ENCODE measurements around the gene USP1. TPM values are rescaled to one million over a fixed set of nuclear protein-coding genes. Genes with fewer than 3 reads are reported as not detected.

Gene USP1
- total and polyA plus RNA-seq, 10 of the 15 experiments (the other 5 are each of a cell fraction or from before 2014, with no cell fraction given), result 25.6 to 77.9 (median 48.1) TPM

DNA sequence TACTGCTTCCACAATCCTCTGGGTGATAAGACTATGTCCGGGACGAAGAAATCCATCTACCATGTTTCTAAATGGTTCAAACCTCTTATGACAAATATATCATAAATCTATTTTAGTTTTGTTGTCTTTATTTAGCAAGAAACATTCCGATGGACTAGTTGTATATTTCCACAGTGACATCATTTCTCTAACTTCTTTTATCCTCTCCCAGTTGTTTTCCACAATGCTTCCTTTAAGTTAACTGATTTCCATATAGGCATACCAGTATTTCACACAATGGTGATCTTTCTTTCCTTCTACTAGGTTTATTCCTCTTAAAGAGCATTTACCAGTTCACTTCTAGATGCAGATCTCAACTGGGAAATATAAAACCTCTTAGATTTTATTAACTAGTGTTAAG is 44.8 kb downstream of the USP1 start:
- Histone ChIP-seq H3K36me3 (ENCODE audit: control insufficient read depth in 2 of 2, insufficient read depth in 2 of 2, low read length in 1 of 2) (no peaks in the 10 kb centered on the region; a peak in 1 of 4 replicates), H2AFZ (ENCODE audit: control insufficient read depth, low read depth, low read length) (no peak overlapping the region), H3K4me1 (ENCODE audit: control insufficient read depth, insufficient read depth, low read length) (peaks cover 5% of the 10 kb centered on the region), H3K79me2 (ENCODE audit: control insufficient read depth, insufficient read depth, low read length) (no peaks in the 10 kb centered on the region), H4K20me1 (ENCODE audit: control insufficient read depth, insufficient read depth) (no peaks in the 10 kb centered on the region), H3K4me2 (ENCODE audit: control insufficient read depth, insufficient read depth) (no peak overlapping the region), H3K27me3 (replicated peaks in 1 of 2; ENCODE audit: control insufficient read depth in 2 of 2, insufficient read depth in 2 of 2, low read length in 1 of 2) (no peaks in the 10 kb centered on the region), H3K4me3 (no peak overlapping the region), H3K27ac (ENCODE audit: control insufficient read depth, insufficient read depth) (no peak overlapping the region), H3K9ac (ENCODE audit: control insufficient read depth, insufficient read depth, low read length) (no peak overlapping the region), H3K9me3 (replicated peaks; ENCODE audit: control insufficient read depth, insufficient read depth, low read length) (no peaks in the 10 kb centered on the region)
- no TSS peak for BruUV-seq (replicated peaks)
- RAD21 ChIA-PET (ENCODE audit: unreplicated experiment), result no interaction called here
- no peak for DNase-seq (ENCODE audit: low read depth, low spot score)
- SMC1A ChIA-PET (ENCODE audit: uncharacterized antibody, unreplicated experiment), result no interaction called here
- intact Hi-C loops (cut with micrococcal nuclease; ENCODE audit: unreplicated experiment), result no loop called here
- CTCF ChIA-PET, result no interaction called here
- POLR2A ChIA-PET, result no interaction called here
- no peak for FAIRE-seq
- WGBS (ENCODE audit: insufficient coverage, insufficient replicate concordance, low lambda C conversion rate, missing lambda C conversion rate), result 67% methylated on average over 3 of the region's 3 CpGs
- ATAC-seq, result no peak
- TF ChIP-seq DPF2 (IDR thresholded peaks at IDR 0.05) (no peak), ETV6 (conservative IDR thresholded peaks at IDR 0.05 in 1 of 2, IDR thresholded peaks at IDR 0.05 in 1 of 2; ENCODE audit: borderline replicate concordance in 1 of 2, low read depth in 1 of 2) (no peak), POLR2A (IDR thresholded peaks at IDR 0.05; ENCODE audit: low read depth, low read length) (no peak), POU2F2 (IDR thresholded peaks at IDR 0.05; ENCODE audit: borderline replicate concordance, low read depth, low read length) (no peak), NFXL1 (IDR thresholded peaks at IDR 0.05; ENCODE audit: borderline replicate concordance) (no peak), MTA3 (IDR thresholded peaks at IDR 0.05; ENCODE audit: borderline replicate concordance, low read length) (no peak), KLF5 (IDR thresholded peaks at IDR 0.05; ENCODE audit: partially characterized antibody) (no peak), BRCA1 (IDR thresholded peaks at IDR 0.05; ENCODE audit: low read depth, low read length) (no peak), YBX1 (IDR thresholded peaks at IDR 0.05) (no peak), BHLHE40 (IDR thresholded peaks at IDR 0.05; ENCODE audit: borderline replicate concordance in 1 of 2, low read depth in 2 of 2, low read length in 1 of 2) (no peak), IKZF1 (conservative IDR thresholded peaks at IDR 0.05) (no peak), MYC (IDR thresholded peaks at IDR 0.05; ENCODE audit: insufficient read depth, insufficient read length, insufficient replicate concordance, low read length, severe bottlenecking) (no peak), SMC3 (IDR thresholded peaks at IDR 0.05; ENCODE audit: borderline replicate concordance, low read length) (no peak), NFYA (IDR thresholded peaks at IDR 0.05; ENCODE audit: borderline replicate concordance, low read depth, low read length) (no peak), RELB (IDR thresholded peaks at IDR 0.05; ENCODE audit: low read depth) (no peak), NBN (IDR thresholded peaks at IDR 0.05) (no peak)
- TF ChIP-seq, protein P1, sequence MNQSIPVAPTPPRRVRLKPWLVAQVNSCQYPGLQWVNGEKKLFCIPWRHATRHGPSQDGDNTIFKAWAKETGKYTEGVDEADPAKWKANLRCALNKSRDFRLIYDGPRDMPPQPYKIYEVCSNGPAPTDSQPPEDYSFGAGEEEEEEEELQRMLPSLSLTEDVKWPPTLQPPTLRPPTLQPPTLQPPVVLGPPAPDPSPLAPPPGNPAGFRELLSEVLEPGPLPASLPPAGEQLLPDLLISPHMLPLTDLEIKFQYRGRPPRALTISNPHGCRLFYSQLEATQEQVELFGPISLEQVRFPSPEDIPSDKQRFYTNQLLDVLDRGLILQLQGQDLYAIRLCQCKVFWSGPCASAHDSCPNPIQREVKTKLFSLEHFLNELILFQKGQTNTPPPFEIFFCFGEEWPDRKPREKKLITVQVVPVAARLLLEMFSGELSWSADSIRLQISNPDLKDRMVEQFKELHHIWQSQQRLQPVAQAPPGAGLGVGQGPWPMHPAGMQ (IDR thresholded peaks at IDR 0.05; ENCODE audit: borderline replicate concordance), result no peak
- in situ Hi-C loops (cut with MboI), result no loop called here
